ENCODE results near the gene LIN37.

LIN37 gene

GRCh38 chr19:35779033-35779432 lies 30.7 kb downstream of the LIN37 start:
- in situ Hi-C loops (cut with MboI; ENCODE audit: low sequenced_read_pairs, unreplicated experiment) = no loop called here

GRCh38 chr19:35780058-35780457 lies 31.7 kb downstream of the LIN37 start:
- DNase-seq (ENCODE audit: low spot score) = no peak
- no peak for TF ChIP-seq CTCF (IDR thresholded peaks at IDR 0.05; ENCODE audit: borderline replicate concordance, control extremely low read depth, extremely low read depth, insufficient read depth, missing control alignments)
- in situ Hi-C loops (cut with MboI; ENCODE audit: low sequenced_read_pairs, unreplicated experiment) = no loop called here

More at GRCh38 chr19:35779033-35779432, 30.7 kb downstream of the LIN37 start:
- no peak for DNase-seq (ENCODE audit: low spot score)
- no peak for TF ChIP-seq CTCF (IDR thresholded peaks at IDR 0.05; ENCODE audit: borderline replicate concordance, control extremely low read depth, extremely low read depth, insufficient read depth, missing control alignments)

- no peak for TF ChIP-seq CTCF (IDR thresholded peaks at IDR 0.05; ENCODE audit: borderline replicate concordance, control extremely low read depth, extremely low read depth, insufficient read depth, missing control alignments)
- in situ Hi-C loops (cut with MboI; ENCODE audit: low sequenced_read_pairs, unreplicated experiment) = no loop called here
These were observed 32.3 kb downstream of the LIN37 start for GRCh38 chr19:35780717-35781116.

GRCh38 chr19:35781650-35782049 lies 33.3 kb downstream of the LIN37 start:
- DNase-seq (ENCODE audit: low spot score) = no peak
- no peak for TF ChIP-seq CTCF (IDR thresholded peaks at IDR 0.05; ENCODE audit: borderline replicate concordance, control extremely low read depth, extremely low read depth, insufficient read depth, missing control alignments)
- in situ Hi-C loops (cut with MboI; ENCODE audit: low sequenced_read_pairs, unreplicated experiment) = no loop called here

More at GRCh38 chr19:35780717-35781116, 32.3 kb downstream of the LIN37 start:
- DNase-seq (ENCODE audit: low spot score) = no peak

- TF ChIP-seq CTCF (IDR thresholded peaks at IDR 0.05; ENCODE audit: borderline replicate concordance, control extremely low read depth, extremely low read depth, insufficient read depth, missing control alignments) = no peak
- in situ Hi-C loops (cut with MboI; ENCODE audit: low sequenced_read_pairs, unreplicated experiment) = no loop called here
- DNase-seq (ENCODE audit: low spot score) = no peak
These were observed 34.2 kb downstream of the LIN37 start for GRCh38 chr19:35782589-35782988.

GRCh38 chr19:35783469-35784434 lies 35.4 kb downstream of the LIN37 start:
- in situ Hi-C loops (cut with MboI; ENCODE audit: low sequenced_read_pairs, unreplicated experiment) = no loop called here
- no peak for TF ChIP-seq CTCF (IDR thresholded peaks at IDR 0.05; ENCODE audit: borderline replicate concordance, control extremely low read depth, extremely low read depth, insufficient read depth, missing control alignments)
- DNase-seq (ENCODE audit: low spot score) = no peak
